HG03139 (cell line): ENCODE measurements around the gene LCN9.

Source experiments
- ATAC-seq: cut with Tn5 transposase; IDR thresholded peaks from one replicate; pipeline ENCODE4 v1.9.1; 2021; ENCODE audit not compliant: unreplicated experiment

The LCN9 gene

GRCh38 chr9:135696446-135696845, 33.3 kb downstream of the LCN9 start:
- ATAC-seq: no peak

- ATAC-seq: no peak
Observed at GRCh38 chr9:135697226-135697625, 34.1 kb downstream of the LCN9 start.

- no peak for ATAC-seq
Observed at GRCh38 chr9:135698236-135698635, 35.1 kb downstream of the LCN9 start.

GRCh38 chr9:135698767-135699166, 35.7 kb downstream of the LCN9 start:
- no peak for ATAC-seq

GRCh38 chr9:135699440-135699839, 36.3 kb downstream of the LCN9 start, which contains the start of gene SOHLH1:
TSS of gene SOHLH1 (minus strand) at chr9:135699481. CDS start at chr9:135699467, 14 bp downstream.
- no peak for ATAC-seq

GRCh38 chr9:135700525-135700924, 37.4 kb downstream of the LCN9 start:
- no peak for ATAC-seq

GRCh38 chr9:135701067-135701958, 38.2 kb downstream of the LCN9 start:
- no peak for ATAC-seq

- no peak for ATAC-seq
Observed at GRCh38 chr9:135701959-135702721, 39.0 kb downstream of the LCN9 start, which contains the start of gene KCNT1. TSS of gene KCNT1 (plus strand) at chr9:135702185. CDS start at chr9:135702259, 74 bp downstream.

- no peak for ATAC-seq
Observed at GRCh38 chr9:135703726-135704125, 40.6 kb downstream of the LCN9 start.

- no peak for ATAC-seq
Observed at GRCh38 chr9:135704483-135704882, 41.4 kb downstream of the LCN9 start.

- no peak for ATAC-seq
Observed at GRCh38 chr9:135705376-135705775, 42.3 kb downstream of the LCN9 start.

- no peak for ATAC-seq
Observed at GRCh38 chr9:135706288-135706687, 43.2 kb downstream of the LCN9 start.

- ATAC-seq: no peak
Observed at GRCh38 chr9:135707252-135708138, 44.4 kb downstream of the LCN9 start.

GRCh38 chr9:135708164-135708563, 45.1 kb downstream of the LCN9 start:
- no peak for ATAC-seq

GRCh38 chr9:135711391-135711790, 48.3 kb downstream of the LCN9 start:
- ATAC-seq: no peak

- no peak for ATAC-seq
Observed at GRCh38 chr9:135711881-135712280, 48.8 kb downstream of the LCN9 start.

- no peak for ATAC-seq
Observed at GRCh38 chr9:135712613-135713295, 49.6 kb downstream of the LCN9 start.

GRCh38 chr9:135714242-135715055, 51.3 kb downstream of the LCN9 start:
- no peak for ATAC-seq

- ATAC-seq: no peak
Observed at GRCh38 chr9:135715056-135715595, 52.0 kb downstream of the LCN9 start.
